Choroid plexus epithelial cell (primary cell): ENCODE data around the gene PALM3.

ENCODE experiments used
- DNase-seq: peaks from one replicate; pipeline ENCODE4 v3.0.0-alpha.2; 2010; ENCODE audit warnings: low read depth
- H3K4me3 ChIP-seq: 2 replicates; pipeline ENCODE4 v1.5.1; 2011; ENCODE audit warnings: low read depth, mild to moderate bottlenecking, control low read depth, low read length, moderate library complexity
- TF ChIP-seq, protein P1 (sequence below): conservative IDR thresholded peaks from 2 replicates; pipeline ENCODE4 v1.5.1; 2011; ENCODE audit warnings: low read depth, mild to moderate bottlenecking, control low read depth, inconsistent platforms, low read length, moderate library complexity

PALM3 gene

DNA sequence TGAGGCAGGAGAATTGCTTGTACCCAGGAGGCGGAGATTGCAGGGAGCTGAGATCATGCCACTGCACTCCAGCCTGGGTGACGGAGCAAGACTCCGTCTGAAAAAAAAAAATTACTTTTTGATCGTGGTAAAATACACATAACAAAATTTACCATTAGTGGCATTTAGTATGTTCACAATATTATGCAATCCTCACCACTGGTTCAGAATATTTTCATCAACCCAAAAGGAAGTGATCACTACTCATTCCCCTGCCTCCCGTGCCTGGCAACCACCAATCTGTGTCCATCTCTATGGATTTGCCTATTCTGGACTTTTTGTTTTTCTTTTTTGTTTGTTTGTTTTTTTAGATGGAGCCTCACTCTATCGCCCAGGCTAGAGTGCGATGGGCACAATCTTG, 1.2 kb upstream of the PALM3 start:
- DNase-seq, result no peak
- TF ChIP-seq, protein P1, sequence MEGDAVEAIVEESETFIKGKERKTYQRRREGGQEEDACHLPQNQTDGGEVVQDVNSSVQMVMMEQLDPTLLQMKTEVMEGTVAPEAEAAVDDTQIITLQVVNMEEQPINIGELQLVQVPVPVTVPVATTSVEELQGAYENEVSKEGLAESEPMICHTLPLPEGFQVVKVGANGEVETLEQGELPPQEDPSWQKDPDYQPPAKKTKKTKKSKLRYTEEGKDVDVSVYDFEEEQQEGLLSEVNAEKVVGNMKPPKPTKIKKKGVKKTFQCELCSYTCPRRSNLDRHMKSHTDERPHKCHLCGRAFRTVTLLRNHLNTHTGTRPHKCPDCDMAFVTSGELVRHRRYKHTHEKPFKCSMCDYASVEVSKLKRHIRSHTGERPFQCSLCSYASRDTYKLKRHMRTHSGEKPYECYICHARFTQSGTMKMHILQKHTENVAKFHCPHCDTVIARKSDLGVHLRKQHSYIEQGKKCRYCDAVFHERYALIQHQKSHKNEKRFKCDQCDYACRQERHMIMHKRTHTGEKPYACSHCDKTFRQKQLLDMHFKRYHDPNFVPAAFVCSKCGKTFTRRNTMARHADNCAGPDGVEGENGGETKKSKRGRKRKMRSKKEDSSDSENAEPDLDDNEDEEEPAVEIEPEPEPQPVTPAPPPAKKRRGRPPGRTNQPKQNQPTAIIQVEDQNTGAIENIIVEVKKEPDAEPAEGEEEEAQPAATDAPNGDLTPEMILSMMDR, result no peak
- no peak overlapping the region for H3K4me3 ChIP-seq

GRCh38 chr19:14062558-14062855, 631 bp upstream of the PALM3 start:
- TF ChIP-seq, protein P1, result no peak

GRCh38 chr19:14061081-14061749, 661 bp downstream of the PALM3 start:
- TF ChIP-seq, protein P1, result no peak
- H3K4me3 ChIP-seq, result no peak overlapping the region

More at GRCh38 chr19:14062558-14062855, 631 bp upstream of the PALM3 start:
- no peak for DNase-seq
- no peak overlapping the region for H3K4me3 ChIP-seq

GRCh38 chr19:14059652-14060155, 2.2 kb downstream of the PALM3 start:
- H3K4me3 ChIP-seq, result no peak overlapping the region
- DNase-seq, result no peak
- TF ChIP-seq, protein P1, result no peak

More at GRCh38 chr19:14061081-14061749, 661 bp downstream of the PALM3 start:
- no peak for DNase-seq

DNA sequence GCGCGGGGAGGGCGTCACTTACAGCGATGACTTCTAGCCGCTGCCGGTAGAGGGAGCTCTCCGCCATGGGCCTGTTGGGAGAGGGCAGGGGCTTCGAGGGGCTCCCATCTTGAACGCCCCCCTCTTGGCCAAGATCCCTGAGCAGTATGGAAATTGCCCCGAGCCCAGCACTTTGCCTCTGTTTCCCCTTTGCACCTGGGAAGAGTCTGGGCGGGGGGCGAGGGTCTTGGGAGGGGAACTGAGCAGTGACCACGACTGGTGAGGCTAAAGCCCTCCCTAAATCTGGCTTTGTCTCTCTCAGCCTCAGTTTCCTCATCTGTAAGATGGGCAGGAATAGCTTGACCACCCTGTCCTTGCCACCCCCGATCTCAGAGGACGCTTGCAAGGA, 2.8 kb downstream of the PALM3 start:
- H3K4me3 ChIP-seq, result no peak overlapping the region
- TF ChIP-seq, protein P1, result peak; percentile 72
- DNase-seq, result no peak

GRCh38 chr19:14058182-14059092, 3.4 kb downstream of the PALM3 start:
- no peak for DNase-seq
- H3K4me3 ChIP-seq, result no peak overlapping the region
- TF ChIP-seq, protein P1, result no peak
